Upper lobe of left lung (tissue), 6 donors: Measurements from ENCODE around the gene CARS2. TPM values are rescaled to one million over a fixed set of nuclear protein-coding genes. Genes with fewer than 3 reads are reported as not detected.

Experiments
- ATAC-seq, 2 donors: fragments of 200-7000 bp; cut with Tn5 transposase; one replicate each; pipeline ENCODE4 v1.9.1; 2022; ENCODE audit warnings: mild to moderate bottlenecking in 2 of 2, moderate library complexity in 2 of 2; ENCODE audit not compliant: low FRiP score in 2 of 2
- DNase-seq, 2 donors: peaks; one replicate each; pipeline ENCODE4 v3.0.0-alpha.2; 2019 to 2020
- H3K27ac ChIP-seq, 4 donors: fragments of 200-600 bp; sonication (generic); one replicate each; pipeline ENCODE4 v1.5.1; 2016 to 2019
- H3K27me3 ChIP-seq, 4 donors: fragments of 200-600 bp; sonication (generic); one replicate each; pipeline ENCODE4 v1.5.1; 2017 to 2019
- H3K36me3 ChIP-seq, 4 donors: fragments of 200-600 bp; sonication (generic); one replicate each; pipeline ENCODE4 v1.5.1; 2016 to 2019
- H3K4me1 ChIP-seq, 4 donors: fragments of 200-600 bp; sonication (generic); one replicate each; pipeline ENCODE4 v1.5.1; 2018 to 2019
- H3K4me3 ChIP-seq, 4 donors: fragments of 200-600 bp; sonication (generic); one replicate each; pipeline ENCODE4 v1.5.1; 2017 to 2019; ENCODE audit warnings: mild to moderate bottlenecking in 2 of 4, moderate library complexity in 1 of 4
- H3K9me3 ChIP-seq, 4 donors: fragments of 200-600 bp; sonication (generic); one replicate each; pipeline ENCODE4 v1.5.1; 2018 to 2019
- CTCF ChIP-seq, 6 experiments: fragments of 450-650 bp in 4 of 6; fragments of 200-600 bp in 2 of 6; sonication (generic) in 2 of 6; IDR thresholded peaks; one replicate each; pipeline ENCODE4 v1.5.1; 2016 to 2019; ENCODE audit warnings: antibody characterized with exemption in 6 of 6
- EP300 ChIP-seq, 4 donors: sonication (generic); formaldehyde crosslinking; IDR thresholded peaks; one replicate each; pipeline ENCODE4 v1.5.1; 2017; ENCODE audit warnings: antibody characterized with exemption in 4 of 4, control low read depth in 2 of 4
- POLR2A ChIP-seq, 4 donors: fragments of 450-650 bp; IDR thresholded peaks; one replicate each; pipeline ENCODE4 v1.5.1; 2016 to 2017; ENCODE audit warnings: antibody characterized with exemption in 4 of 4, mild to moderate bottlenecking in 2 of 4
- POLR2AphosphoS5 ChIP-seq, 2 donors: sonication (generic); formaldehyde crosslinking; IDR thresholded peaks; one replicate each; pipeline ENCODE4 v1.5.1; 2017; ENCODE audit warnings: antibody characterized with exemption in 2 of 2
- WGBS, 2 donors: methylation state at CpG; one replicate each; pipeline ENCODE4 v1.1.5; 2017 to 2018; 5-methylcytosine and 5-hydroxymethylcytosine counted together
- total RNA-seq, 6 donors: library from RNA; depleted of rRNA in 4 of 6; stranded (reverse); fragments of >200 nt in 4 of 6; gene quantifications; one replicate each; pipeline versions ENCODE4 v1.1.0 to v1.2.1, GENCODE V29; 2016 to 2021
- donor health status: DM: no; HTN: no; CAD: no; lungs with moderate emphysema.
- donor health status: DM: no; HTN: yes; CAD: no; lungs with severe emphysema.

The CARS2 gene
- total RNA-seq, 6 donors from 2014 or later = 53.2 to 107 (median 63.0) TPM

- Histone ChIP-seq H3K9me3 (no peaks in the 10 kb centered on the region), H3K4me1 (peaks cover 0 to 3% (median 0%) of the 10 kb centered on the region in 4 donors), H3K27me3 (no peaks in the 10 kb centered on the region), H3K4me3 (no peak overlapping the region), H3K36me3 (no peaks in the 10 kb centered on the region), H3K27ac (no peak overlapping the region)
- ATAC-seq (no peak), DNase-seq (no peak)
- TF ChIP-seq EP300 (IDR thresholded peaks at IDR 0.05) (no peak), POLR2AphosphoS5 (IDR thresholded peaks at IDR 0.05) (no peak), CTCF (IDR thresholded peaks at IDR 0.05) (no peak), POLR2A (IDR thresholded peaks at IDR 0.05) (no peak)
- 79 to 83% methylated on average over 2 of the region's 2 CpGs for WGBS, 2 donors
Observed at GRCh38 chr13:110592665-110593064, 113.3 kb downstream of the CARS2 start.

Other genes with a start within 250 kb of the CARS2 start
- 10 to 100 TPM; 46.7 to 80.7 (median 57.8) TPM for gene RAB20, start 144.4 kb downstream of the CARS2 start, total RNA-seq
- 10 to 100 TPM; 19.6 to 38.8 (median 29.4) TPM for gene NAXD, start 90.6 kb downstream of the CARS2 start, total RNA-seq
- 10 to 100 TPM; 11.8 to 31.4 (median 17.9) TPM for gene ING1, start 7.6 kb upstream of the CARS2 start, total RNA-seq
- 100 to 1,000 TPM in 3 of 6 donors, 10 to 100 TPM in 3; 91.4 to 190 (median 107) TPM for gene ANKRD10, start 209.0 kb upstream of the CARS2 start, total RNA-seq